BLaER1 (cell line): ENCODE measurements around the gene BPHL.
"Not testable (repeated sequence)": the region's sequence is repeated elsewhere in the genome, so short reads cannot be mapped to it uniquely, and the experiment has no call there.

Source experiments
- H3K27ac ChIP-seq: shearing (Covaris generic); formaldehyde crosslinking; 2 replicates; pipeline ENCODE4 v1.8.1; 2022
- H3K27me3 ChIP-seq: shearing (Covaris generic); formaldehyde crosslinking; 2 replicates; pipeline ENCODE4 v1.8.1; 2022
- H3K36me3 ChIP-seq: shearing (Covaris generic); formaldehyde crosslinking; 2 replicates; pipeline ENCODE4 v1.8.1; 2022
- H3K4me1 ChIP-seq: shearing (Covaris generic); formaldehyde crosslinking; 2 replicates; pipeline ENCODE4 v1.8.1; 2022
- H3K4me2 ChIP-seq: shearing (Covaris generic); formaldehyde crosslinking; 2 replicates; pipeline ENCODE4 v1.8.1; 2022
- H3K4me3 ChIP-seq: shearing (Covaris generic); formaldehyde crosslinking; 2 replicates; pipeline ENCODE4 v1.8.1; 2022
- H3K9ac ChIP-seq: shearing (Covaris generic); formaldehyde crosslinking; 2 replicates; pipeline ENCODE4 v1.8.1; 2022
- H3K9me3 ChIP-seq: shearing (Covaris generic); formaldehyde crosslinking; 2 replicates; pipeline ENCODE4 v1.8.1; 2022
- H4K20me1 ChIP-seq: shearing (Covaris generic); formaldehyde crosslinking; 2 replicates; pipeline ENCODE4 v1.8.1; 2022
- Cebpa-rat ChIP-seq: shearing (Covaris generic); IDR thresholded peaks from 2 replicates; pipeline ENCODE4 v1.8.1; 2022

Gene BPHL

DNA sequence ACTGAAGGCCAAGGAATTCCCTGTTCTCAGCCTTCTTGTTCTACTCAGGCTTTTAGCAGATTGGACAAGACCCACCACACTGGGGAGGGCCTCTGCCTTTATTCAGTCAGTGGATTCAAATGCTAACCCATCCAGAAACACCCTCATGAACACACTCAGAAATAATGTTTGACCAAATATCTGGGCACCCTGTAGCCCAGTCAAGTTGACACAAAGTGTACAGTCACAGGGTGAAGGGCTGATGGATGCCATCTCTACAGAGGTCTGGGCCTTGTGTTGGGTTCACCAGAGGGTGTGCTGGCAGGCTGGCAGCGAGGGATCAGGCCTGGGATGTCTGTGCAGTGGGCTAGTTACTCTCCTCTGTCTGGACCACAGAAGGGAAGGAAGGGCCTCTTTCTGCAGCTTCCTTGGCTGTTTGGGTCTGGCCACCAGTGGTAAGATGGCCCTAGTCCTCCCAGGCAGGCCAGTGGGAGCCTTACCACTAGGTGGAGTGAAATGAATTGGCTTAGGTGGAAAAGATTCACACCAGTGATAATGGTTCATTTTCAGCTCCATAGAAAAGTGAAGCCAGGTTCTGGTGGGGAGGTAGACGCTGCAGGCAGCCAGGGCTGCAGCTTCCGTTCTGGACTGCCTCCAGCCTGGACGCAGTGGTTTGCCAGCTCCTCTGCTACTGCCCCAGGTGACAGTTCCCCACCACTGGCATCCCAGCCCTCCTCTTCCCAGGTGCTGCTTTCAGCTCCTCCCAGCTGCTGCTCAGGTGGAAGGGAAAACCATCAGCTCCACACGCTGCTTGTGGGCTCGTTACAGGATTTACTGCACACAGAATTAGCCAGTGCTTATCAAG, 29.6 kb downstream of the BPHL start:
- no peak for TF ChIP-seq Cebpa-rat
- peaks cover 32% of the 10 kb centered on the region for H3K36me3 ChIP-seq

GRCh38 chr6:3151691-3152090, 33.2 kb downstream of the BPHL start:
- Histone ChIP-seq H3K4me3 (no peak overlapping the region), H3K4me1 (peaks cover 41% of the 10 kb centered on the region), H3K9ac (no peak overlapping the region), H3K4me2 (peak overlapping the region; percentile 56), H3K36me3 (peaks cover 32% of the 10 kb centered on the region), H4K20me1 (no peaks in the 10 kb centered on the region), H3K27ac (no peak overlapping the region), H3K9me3 (peaks cover 9% of the 10 kb centered on the region; the same call in 1 of the 2 replicates), H3K27me3 (no peaks in the 10 kb centered on the region)
- TF ChIP-seq Cebpa-rat, result no peak

More for the DNA sequence above, 29.6 kb downstream of the BPHL start:
- Histone ChIP-seq H4K20me1 (no peaks in the 10 kb centered on the region), H3K4me3 (no peak overlapping the region), H3K4me2 (no peak overlapping the region), H3K27me3 (no peaks in the 10 kb centered on the region), H3K4me1 (peaks cover 27% of the 10 kb centered on the region), H3K9me3 (peaks cover 9% of the 10 kb centered on the region; the same call in 1 of the 2 replicates), H3K27ac (no peak overlapping the region), H3K9ac (no peak overlapping the region)

DNA sequence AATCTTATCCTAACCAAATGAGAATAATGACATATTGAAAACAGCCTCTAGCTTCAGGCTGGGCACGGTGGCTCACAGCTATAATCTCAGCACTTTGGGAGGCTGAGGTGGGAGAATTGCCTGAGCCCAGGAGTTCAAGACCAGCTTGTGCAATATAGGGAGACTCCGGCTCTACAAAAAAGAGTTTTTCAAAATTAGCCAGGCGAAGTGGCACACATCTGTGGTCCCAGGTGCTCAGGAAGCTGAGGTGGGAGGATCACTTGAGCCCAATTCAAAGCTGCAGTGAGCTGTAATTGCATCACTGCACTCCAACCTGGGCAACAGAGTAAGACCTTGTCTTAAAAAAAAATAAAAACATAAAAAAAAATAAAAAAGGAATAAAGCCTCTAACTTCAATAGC, 34.2 kb downstream of the BPHL start:
- Histone ChIP-seq H3K9ac (no peak overlapping the region), H4K20me1 (no peaks in the 10 kb centered on the region), H3K4me2 (peak overlapping the region; percentile 56), H3K4me1 (peaks cover 38% of the 10 kb centered on the region), H3K9me3 (peaks cover 4% of the 10 kb centered on the region; the same call in 1 of the 2 replicates), H3K27ac (0 out of 2 replicates have a peak overlapping the region, but pooled peaks have one; percentile 10), H3K36me3 (peaks cover 23% of the 10 kb centered on the region), H3K27me3 (no peaks in the 10 kb centered on the region), H3K4me3 (no peak overlapping the region)
- TF ChIP-seq Cebpa-rat, result peak; percentile 69; the same call in 1 of the 2 replicates

DNA sequence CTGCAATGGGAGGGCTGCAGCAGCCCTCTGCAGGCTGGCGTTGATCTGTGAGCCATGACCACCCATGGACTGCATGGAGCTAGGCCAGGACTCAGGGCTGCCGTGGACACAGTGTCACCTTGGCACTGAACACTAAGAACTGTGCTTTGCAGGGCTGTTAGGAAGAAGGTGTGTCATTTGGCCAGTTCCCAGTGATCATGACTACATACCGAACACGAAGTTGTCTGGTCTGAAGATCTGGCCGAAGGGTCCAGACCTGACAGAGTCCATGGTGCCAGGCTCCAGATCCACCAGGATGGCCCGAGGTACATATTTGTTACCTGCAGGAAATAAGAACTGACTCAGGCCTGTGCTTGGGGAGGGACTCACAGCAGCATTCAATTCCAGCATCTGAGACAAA, 36.9 kb downstream of the BPHL start:
- H3K27ac ChIP-seq, result not testable (repeated sequence)

DNA sequence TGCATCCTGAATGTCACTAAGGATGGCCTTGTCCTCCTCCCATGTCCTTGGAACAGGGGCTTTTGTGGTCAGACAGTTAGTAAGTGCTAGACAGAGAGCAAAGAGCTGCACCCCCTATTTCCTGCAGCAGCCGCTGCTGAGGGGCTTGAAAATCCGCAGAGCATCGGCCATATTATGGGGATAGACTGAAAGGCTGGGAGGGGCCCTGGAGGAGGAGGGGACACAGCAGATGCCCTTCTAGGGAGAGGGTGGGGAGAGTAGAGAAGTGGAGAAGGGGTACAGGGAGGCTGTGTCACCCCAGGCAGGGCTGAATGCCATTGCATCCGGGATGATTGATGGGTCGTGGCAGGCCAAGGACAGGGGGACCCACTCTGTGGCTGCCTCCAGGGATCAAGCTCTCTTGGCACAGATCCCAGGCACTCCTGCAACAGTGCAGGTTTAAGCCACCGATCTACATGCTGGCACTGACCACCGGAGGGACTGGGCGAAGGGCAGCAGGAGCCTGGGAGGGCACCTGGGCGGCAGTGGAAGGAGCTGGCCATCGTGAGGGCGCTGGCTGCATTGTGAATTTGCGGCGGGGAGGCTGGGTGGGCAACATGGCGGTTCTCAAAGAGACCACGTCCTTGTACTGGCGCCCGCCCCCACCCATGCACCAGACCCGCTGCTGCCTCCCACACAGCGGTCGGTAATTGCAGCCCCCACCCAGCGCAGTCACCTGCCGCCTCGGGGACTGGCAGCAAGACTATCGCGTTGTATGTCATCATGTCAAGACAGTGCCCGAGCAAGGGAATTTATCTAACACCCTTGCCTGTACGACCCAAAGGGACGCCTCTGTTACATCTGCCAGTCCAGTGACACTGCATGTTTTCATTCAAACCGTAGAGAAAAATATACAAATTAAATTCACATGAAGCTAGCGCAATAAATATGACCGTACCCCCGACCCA, 37.9 kb downstream of the BPHL start:
- Histone ChIP-seq H3K27ac (peak overlapping the region; percentile 72; the same call in 1 of the 2 replicates), H3K9ac (peak overlapping the region; percentile 79), H3K4me3 (peak overlapping the region; percentile 81), H3K4me2 (peak overlapping the region; percentile 99), H3K4me1 (peaks cover 39% of the 10 kb centered on the region)
- H3K36me3 ChIP-seq, H4K20me1 ChIP-seq, H3K9me3 ChIP-seq, H3K27me3 ChIP-seq: not testable (repeated sequence)

More for the DNA sequence above, 36.9 kb downstream of the BPHL start:
- H3K4me1 ChIP-seq, result peaks cover 44% of the 10 kb centered on the region
- H3K36me3 ChIP-seq, H3K9ac ChIP-seq, H3K4me2 ChIP-seq, H3K27me3 ChIP-seq, H3K9me3 ChIP-seq, H3K4me3 ChIP-seq, H4K20me1 ChIP-seq: not testable (repeated sequence)

DNA sequence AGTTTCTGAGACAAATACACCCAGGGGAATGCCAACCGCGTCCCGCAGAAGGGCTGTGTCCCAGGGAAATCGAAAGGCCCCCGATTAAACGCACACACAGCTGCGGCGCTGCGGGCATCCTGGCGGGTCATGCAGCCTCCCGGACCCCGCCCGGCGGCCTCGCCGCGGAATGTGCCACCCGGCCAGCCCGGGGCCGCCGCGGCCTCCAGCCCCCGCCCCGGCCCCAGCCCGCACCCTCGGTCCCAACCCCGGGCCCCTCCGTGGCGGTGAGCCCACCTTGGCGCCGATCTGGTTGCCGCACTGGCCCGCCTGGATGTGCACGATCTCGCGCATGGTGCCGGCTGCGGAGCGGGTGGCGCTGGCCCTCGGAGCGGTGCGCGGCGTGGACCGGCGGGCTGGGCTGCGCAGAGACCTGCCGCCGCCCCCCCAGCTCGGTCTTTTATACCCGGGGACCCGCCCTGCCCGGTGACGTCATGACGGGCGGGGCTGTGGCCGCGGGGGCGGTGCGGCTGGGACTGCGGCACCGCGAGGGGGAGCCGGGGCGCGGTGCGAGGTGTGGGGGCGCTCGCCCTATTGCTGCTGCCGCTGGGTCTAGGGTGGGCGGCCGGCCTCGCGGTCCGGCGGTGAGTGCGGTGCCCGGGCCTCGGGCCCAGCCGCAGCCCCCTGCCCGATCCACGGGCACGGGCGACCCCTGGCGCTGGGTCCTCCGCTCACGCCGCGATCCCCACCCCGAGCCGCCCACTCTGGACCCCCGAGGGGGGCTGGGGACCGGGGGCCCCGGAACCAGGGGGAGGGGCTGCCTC, 38.8 kb downstream of the BPHL start, which contains the start of gene TUBB2A:
Gene TUBB2A, minus strand, starts transcription at position 414 of the 803 bp plus-strand sequence. Its CDS starts 81 bp downstream, at position 333.
- no peaks in the 10 kb centered on the region for H4K20me1 ChIP-seq
- H3K4me2 ChIP-seq, result peak within 1 kb of the TSS; percentile 99
- peaks cover 3% of the 10 kb centered on the region; the same call in 1 of the 2 replicates for H3K27me3 ChIP-seq
- TF ChIP-seq Cebpa-rat, result no peak
- H3K4me1 ChIP-seq, result peaks cover 36% of the 10 kb centered on the region
- H3K4me3 ChIP-seq, result peak within 1 kb of the TSS; percentile 81
- H3K36me3 ChIP-seq, result peaks cover 7% of the 10 kb centered on the region; the same call in 1 of the 2 replicates
- H3K9me3 ChIP-seq, result no peaks in the 10 kb centered on the region
- H3K9ac ChIP-seq, result peak within 1 kb of the TSS; percentile 79
- peak within 1 kb of the TSS; percentile 72 for H3K27ac ChIP-seq

GRCh38 chr6:3159805-3160781, 41.6 kb downstream of the BPHL start:
- peaks cover 39% of the 10 kb centered on the region for H3K4me1 ChIP-seq
- no peak overlapping the region for H3K4me2 ChIP-seq
- no peak for TF ChIP-seq Cebpa-rat
- no peak overlapping the region for H3K27ac ChIP-seq
- no peaks in the 10 kb centered on the region for H4K20me1 ChIP-seq
- H3K9ac ChIP-seq, result no peak overlapping the region
- peaks cover 3% of the 10 kb centered on the region; the same call in 1 of the 2 replicates for H3K27me3 ChIP-seq
- H3K9me3 ChIP-seq, result no peaks in the 10 kb centered on the region
- no peak overlapping the region for H3K4me3 ChIP-seq
- H3K36me3 ChIP-seq, result peaks cover 6% of the 10 kb centered on the region; the same call in 1 of the 2 replicates

GRCh38 chr6:3162067-3162497, 43.6 kb downstream of the BPHL start:
- Histone ChIP-seq H3K27ac (no peak overlapping the region), H4K20me1 (no peaks in the 10 kb centered on the region), H3K4me1 (peaks cover 33% of the 10 kb centered on the region), H3K36me3 (no peaks in the 10 kb centered on the region), H3K4me2 (peak overlapping the region; percentile 84), H3K27me3 (peaks cover 3% of the 10 kb centered on the region; the same call in 1 of the 2 replicates), H3K9me3 (no peaks in the 10 kb centered on the region), H3K4me3 (peak overlapping the region; percentile 75; the same call in 1 of the 2 replicates), H3K9ac (no peak overlapping the region)
- TF ChIP-seq Cebpa-rat, result no peak
